HTERT RPE-1 (cell line): ENCODE results near the gene KHDRBS2.

ENCODE experiments used
- in situ Hi-C: fragments of 300-500 bp; cut with MboI; formaldehyde crosslinking; loops from 4 replicates; pipeline ENCODE4 v1.14.3; 2020; ENCODE audit warnings: low sequenced_read_pairs

Gene KHDRBS2

DNA sequence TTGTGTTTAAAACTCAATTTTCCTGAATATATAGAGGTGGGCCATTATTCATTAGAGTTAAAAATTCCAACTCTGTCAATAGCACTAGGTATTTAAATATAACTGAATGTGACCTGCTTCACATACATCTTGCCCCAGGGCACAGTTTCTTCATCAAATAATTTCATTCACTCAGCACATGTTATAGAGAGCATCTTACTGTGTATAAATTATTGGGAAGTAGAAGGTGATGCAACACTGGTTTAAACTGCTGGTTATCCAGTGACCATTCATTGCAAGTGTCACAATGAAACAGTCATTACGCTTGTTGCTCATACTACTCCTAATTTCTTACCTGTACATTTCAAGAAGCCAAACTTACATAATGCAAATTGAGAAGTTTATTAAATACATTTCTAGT lies 93.4 kb downstream of the KHDRBS2 start:
- in situ Hi-C loops: no loop called here

GRCh38 chr6:62175195-62175594 lies 110.8 kb downstream of the KHDRBS2 start:
- in situ Hi-C loops: no loop called here

DNA sequence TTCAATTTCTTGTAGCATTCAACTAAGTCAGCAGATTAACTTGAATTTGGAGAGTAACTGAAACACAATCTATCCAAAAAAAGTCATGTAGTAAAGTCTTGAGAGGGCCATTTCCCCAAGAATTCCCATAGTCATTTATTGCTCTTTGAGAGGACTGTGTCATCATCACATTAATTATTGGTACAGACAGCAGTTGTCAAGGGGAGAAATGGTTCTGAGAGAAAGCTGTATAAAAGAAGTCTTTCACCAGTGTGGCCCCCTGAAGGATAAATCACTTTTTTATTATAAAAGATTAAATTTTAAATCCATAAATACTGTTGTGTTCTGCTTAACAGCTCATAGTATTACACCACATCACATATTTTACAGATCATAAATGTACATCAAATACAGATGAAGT lies 111.5 kb downstream of the KHDRBS2 start:
- in situ Hi-C loops: no loop called here

GRCh38 chr6:62167736-62168135 lies 118.3 kb downstream of the KHDRBS2 start:
- in situ Hi-C loops: no loop called here

- in situ Hi-C loops: no loop called here
These were observed 123.2 kb downstream of the KHDRBS2 start for GRCh38 chr6:62162858-62163257.

GRCh38 chr6:62152796-62153195 lies 133.2 kb downstream of the KHDRBS2 start:
- in situ Hi-C loops: no loop called here

DNA sequence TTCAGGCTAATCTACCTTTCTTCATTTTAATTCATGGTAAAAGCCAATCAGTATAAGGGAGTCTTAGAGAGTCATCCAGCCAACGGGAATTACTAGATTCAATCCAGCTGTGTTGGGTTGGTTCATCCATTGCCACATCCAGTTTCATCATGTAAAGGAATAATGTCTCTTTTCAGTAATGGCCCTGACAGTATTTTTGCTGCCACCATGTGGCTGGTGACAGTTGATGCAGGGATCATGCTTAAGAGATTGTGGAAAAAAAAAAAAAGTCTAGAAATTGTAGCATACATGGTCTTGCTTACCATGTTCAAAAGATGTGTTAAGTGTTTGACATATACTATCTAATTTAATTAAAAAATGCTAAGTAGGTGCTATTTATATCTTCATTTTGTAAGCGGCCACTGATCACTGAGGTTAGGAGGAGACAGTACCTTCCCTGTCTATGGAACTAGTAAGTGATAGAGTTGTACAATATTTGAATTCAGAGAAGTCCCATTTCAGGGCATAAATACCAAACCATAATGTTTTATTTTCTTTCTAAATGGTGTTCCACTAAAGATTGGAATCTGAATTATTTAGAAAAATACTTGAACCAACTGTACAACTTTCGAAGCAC lies 135.9 kb downstream of the KHDRBS2 start:
- in situ Hi-C loops: no loop called here

- in situ Hi-C loops: no loop called here
These were observed 138.8 kb downstream of the KHDRBS2 start for GRCh38 chr6:62146954-62147853.

GRCh38 chr6:62129127-62129526 lies 156.9 kb downstream of the KHDRBS2 start:
- in situ Hi-C loops: no loop called here

GRCh38 chr6:62119401-62119800 lies 166.6 kb downstream of the KHDRBS2 start:
- in situ Hi-C loops: no loop called here

GRCh38 chr6:62103186-62103859 lies 182.7 kb downstream of the KHDRBS2 start:
- in situ Hi-C loops: no loop called here

- in situ Hi-C loops: no loop called here
These were observed 183.6 kb downstream of the KHDRBS2 start for GRCh38 chr6:62102387-62102786.

- in situ Hi-C loops: no loop called here
These were observed 195.4 kb downstream of the KHDRBS2 start for GRCh38 chr6:62090442-62091229.

DNA sequence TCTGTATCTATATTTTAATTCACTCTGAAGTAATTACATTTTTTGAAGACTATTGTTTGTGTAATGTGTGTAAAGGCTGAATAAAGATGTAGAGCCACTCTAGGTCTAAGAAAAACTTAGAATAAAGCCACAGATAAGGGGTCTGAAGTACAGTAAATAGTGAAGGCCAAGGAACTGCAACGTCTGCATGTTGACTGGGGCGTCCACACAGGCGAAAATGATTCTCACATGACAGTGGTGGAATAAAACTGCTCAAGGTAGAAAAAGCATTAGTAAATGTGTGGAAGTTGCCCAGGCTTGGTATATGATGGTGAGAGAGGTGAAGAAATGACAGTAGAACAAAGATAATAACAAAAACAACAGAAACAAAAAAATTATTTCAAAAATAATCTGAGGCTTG lies 196.2 kb downstream of the KHDRBS2 start:
- in situ Hi-C loops: no loop called here

DNA sequence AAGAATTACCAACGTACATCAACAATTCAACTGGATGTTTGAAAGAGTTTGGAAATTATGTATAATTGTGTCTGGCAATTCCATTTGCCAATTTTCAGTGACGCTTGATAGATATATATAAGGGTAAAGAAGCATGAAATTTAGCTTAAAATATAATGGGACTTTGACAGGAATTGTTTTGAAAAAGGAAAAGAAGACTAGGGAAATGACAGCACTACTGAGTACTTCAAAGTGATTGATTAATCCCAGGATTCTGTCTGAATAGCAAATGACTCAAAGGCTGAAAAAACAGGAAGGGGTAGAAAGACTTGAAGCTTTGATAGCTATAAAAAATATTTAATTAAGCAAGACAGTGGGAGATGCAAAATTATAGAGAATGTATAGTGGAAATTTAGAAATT lies 200.0 kb downstream of the KHDRBS2 start:
- in situ Hi-C loops: no loop called here

- in situ Hi-C loops: no loop called here
These were observed 210.2 kb downstream of the KHDRBS2 start for GRCh38 chr6:62075869-62076268.

DNA sequence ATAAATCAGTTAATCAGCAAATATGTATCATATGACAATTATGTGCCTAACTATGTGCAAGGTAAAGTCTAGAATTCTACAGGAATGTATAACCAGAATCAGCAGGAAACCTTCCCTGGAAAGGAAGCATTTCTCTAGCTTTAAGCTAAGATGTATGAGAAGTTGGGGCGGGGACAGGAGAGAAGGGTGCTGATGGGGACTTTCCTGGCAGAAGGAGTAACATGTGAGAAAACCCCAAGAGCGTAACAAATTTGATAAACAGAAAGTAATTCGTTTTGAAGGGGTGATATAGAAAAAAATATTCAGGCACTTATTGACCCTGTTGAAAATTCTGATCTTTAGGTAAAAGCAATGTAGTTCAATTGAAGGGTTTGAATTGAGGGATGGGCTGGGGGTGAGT lies 226.1 kb downstream of the KHDRBS2 start:
- in situ Hi-C loops: no loop called here

DNA sequence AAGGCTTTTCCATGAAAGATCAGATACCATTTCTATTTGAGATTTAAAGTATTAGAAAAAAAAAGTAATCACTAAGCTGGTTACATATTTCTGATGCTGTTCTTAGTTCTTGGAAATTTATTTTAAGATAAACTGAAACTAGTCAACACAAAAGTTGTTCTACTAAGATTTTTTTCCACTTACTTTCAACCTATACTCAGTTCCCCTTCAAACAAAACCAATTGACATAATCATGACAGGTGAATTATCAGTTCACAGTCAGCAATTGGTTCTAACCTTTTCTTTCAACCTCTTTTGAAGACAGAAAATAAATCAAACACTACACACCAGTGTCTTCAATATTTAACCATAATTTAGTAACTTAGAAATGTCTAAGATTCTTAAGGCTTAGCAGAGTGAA lies 228.7 kb downstream of the KHDRBS2 start:
- in situ Hi-C loops: no loop called here

DNA sequence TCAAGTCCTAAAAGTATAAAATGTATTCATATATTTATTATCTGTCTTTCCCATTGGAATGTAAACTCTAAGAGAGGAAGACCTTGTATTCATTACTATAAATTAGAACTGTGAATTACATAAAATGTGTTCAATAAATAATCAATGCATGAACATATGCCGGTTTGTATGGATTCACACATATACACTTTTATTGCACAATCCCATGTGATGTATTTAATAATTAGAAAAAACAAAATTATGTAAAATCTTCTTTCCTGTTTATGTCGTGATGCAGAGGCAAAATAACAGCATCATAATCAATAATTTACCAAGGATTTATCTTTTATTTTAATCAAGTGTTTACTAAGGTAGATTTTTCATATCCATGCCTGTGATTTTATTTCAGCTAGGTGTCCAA lies 240.5 kb downstream of the KHDRBS2 start:
- in situ Hi-C loops: no loop called here

DNA sequence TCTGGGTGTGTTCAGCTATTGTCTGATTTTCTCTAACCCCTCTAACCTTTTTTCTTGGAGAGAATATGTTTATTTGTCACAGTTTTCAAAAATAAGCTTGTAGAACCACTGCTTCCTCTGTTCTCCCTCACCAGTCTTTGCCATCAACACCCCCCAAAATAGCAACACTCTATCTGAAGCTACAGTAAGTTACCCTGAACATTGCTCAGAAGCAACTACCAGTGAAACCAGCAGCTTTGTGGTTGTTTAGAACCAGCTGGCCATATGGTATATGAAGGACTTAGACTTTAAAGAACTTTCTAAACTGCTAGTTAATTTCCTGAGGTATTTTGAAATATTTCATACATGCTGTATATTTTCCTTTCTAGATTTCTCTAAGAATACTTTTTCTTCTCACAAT lies 242.9 kb downstream of the KHDRBS2 start:
- in situ Hi-C loops: no loop called here

DNA sequence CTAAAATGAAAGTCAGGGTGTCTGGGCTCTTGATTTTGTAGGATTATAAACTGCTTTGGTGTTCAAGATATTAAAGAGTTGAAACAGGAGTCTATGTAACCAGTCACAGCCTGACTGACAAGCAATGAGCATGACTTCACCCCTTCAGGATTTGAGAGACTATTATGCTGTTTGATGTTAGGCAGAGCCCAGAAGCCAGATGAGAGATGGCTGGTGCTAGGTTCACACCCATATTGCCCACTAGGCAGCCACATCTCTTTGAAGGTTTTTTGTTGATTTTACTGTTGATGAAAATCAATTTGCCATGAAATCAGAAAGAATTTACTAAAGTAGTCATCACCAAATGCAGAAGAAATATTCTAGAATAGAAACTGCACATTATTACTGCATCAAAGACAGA lies 243.6 kb downstream of the KHDRBS2 start:
- in situ Hi-C loops: no loop called here
